ENCODE measurements around the gene AGBL5. TPM values are rescaled to one million over a fixed set of nuclear protein-coding genes. Genes with fewer than 3 reads are reported as not detected.

AGBL5 gene
- polyA plus RNA-seq, 1 donor (not counting 4 experiments of a cell fraction or from before 2014, with no cell fraction given), result 25.5 TPM

GRCh38 chr2:27095427-27095744, 43.9 kb downstream of the AGBL5 start:
- DNase-seq (ENCODE audit: low read depth, low spot score) (no peak), FAIRE-seq (no peak)
- Histone ChIP-seq H3K9ac (ENCODE audit: control insufficient read depth, extremely low read depth, insufficient read depth, low read length) (no peak overlapping the region), H3K27ac (ENCODE audit: control insufficient read depth, insufficient read depth, low read length) (no peak overlapping the region), H2AFZ (ENCODE audit: control insufficient read depth, low read length) (no peak overlapping the region), H3K4me2 (ENCODE audit: control insufficient read depth, extremely low read depth, insufficient read depth, low read depth, low read length) (no peak overlapping the region), H3K4me3 (ENCODE audit: control insufficient read depth in 2 of 3, extremely low read depth in 1 of 3, insufficient read depth in 2 of 3, low read depth in 1 of 3, low read length in 3 of 3) (no peak overlapping the region), H3K9me1 (ENCODE audit: control insufficient read depth, extremely low read depth, insufficient read depth, low read length) (no peaks in the 10 kb centered on the region), H3K27me3 (ENCODE audit: control insufficient read depth, extremely low read depth, insufficient read depth, low read length) (no peaks in the 10 kb centered on the region), H3K4me1 (ENCODE audit: control insufficient read depth, extremely low read depth, insufficient read depth, low read length) (peaks cover 4% of the 10 kb centered on the region), H4K20me1 (ENCODE audit: control insufficient read depth, extremely low read depth, insufficient read depth, low read length) (peaks cover 4% of the 10 kb centered on the region), H3K79me2 (ENCODE audit: control insufficient read depth, insufficient read depth, low read length) (no peaks in the 10 kb centered on the region), H3K9me3 (ENCODE audit: control insufficient read depth, low read depth, low read length) (no peaks in the 10 kb centered on the region), H3K36me3 (ENCODE audit: control insufficient read depth in 2 of 2, extremely low read depth in 1 of 2, insufficient read depth in 2 of 2, low read length in 2 of 2) (no peaks in the 10 kb centered on the region)
- dilution Hi-C loops (cut with MboI; ENCODE audit: extremely low pct_ligation_motif_present, low sequenced_read_pairs), result no loop called here
- no peak for TF ChIP-seq CTCF (optimal IDR thresholded peaks at IDR 0.05 in 1 of 3, IDR thresholded peaks at IDR 0.05 in 1 of 3, conservative IDR thresholded peaks at IDR 0.05 in 1 of 3; ENCODE audit: extremely low read depth in 1 of 3, insufficient read depth in 2 of 3, low read length in 3 of 3)
- no peak for TF ChIP-seq EZH2 (IDR thresholded peaks at IDR 0.05; ENCODE audit: low read length)

GRCh38 chr2:27095745-27096651, 44.5 kb downstream of the AGBL5 start:
- DNase-seq (ENCODE audit: low read depth, low spot score) (no peak), FAIRE-seq (no peak)
- Histone ChIP-seq H3K27me3 (ENCODE audit: control insufficient read depth, extremely low read depth, insufficient read depth, low read length) (no peaks in the 10 kb centered on the region), H3K9me3 (ENCODE audit: control insufficient read depth, low read depth, low read length) (no peaks in the 10 kb centered on the region), H3K4me1 (ENCODE audit: control insufficient read depth, extremely low read depth, insufficient read depth, low read length) (peaks cover 4% of the 10 kb centered on the region), H3K27ac (ENCODE audit: control insufficient read depth, insufficient read depth, low read length) (no peak overlapping the region), H3K4me3 (ENCODE audit: control insufficient read depth in 2 of 3, extremely low read depth in 1 of 3, insufficient read depth in 2 of 3, low read depth in 1 of 3, low read length in 3 of 3) (peak overlapping the region in 1 of 3 experiments; percentile 9), H3K9ac (ENCODE audit: control insufficient read depth, extremely low read depth, insufficient read depth, low read length) (no peak overlapping the region), H3K9me1 (ENCODE audit: control insufficient read depth, extremely low read depth, insufficient read depth, low read length) (no peaks in the 10 kb centered on the region), H4K20me1 (ENCODE audit: control insufficient read depth, extremely low read depth, insufficient read depth, low read length) (peaks cover 4% of the 10 kb centered on the region), H3K36me3 (ENCODE audit: control insufficient read depth in 2 of 2, extremely low read depth in 1 of 2, insufficient read depth in 2 of 2, low read length in 2 of 2) (no peaks in the 10 kb centered on the region), H3K79me2 (ENCODE audit: control insufficient read depth, insufficient read depth, low read length) (no peaks in the 10 kb centered on the region), H2AFZ (ENCODE audit: control insufficient read depth, low read length) (peak overlapping the region; percentile 69), H3K4me2 (ENCODE audit: control insufficient read depth, extremely low read depth, insufficient read depth, low read depth, low read length) (peak overlapping the region; percentile 63)
- TF ChIP-seq CTCF (optimal IDR thresholded peaks at IDR 0.05 in 1 of 3, IDR thresholded peaks at IDR 0.05 in 1 of 3, conservative IDR thresholded peaks at IDR 0.05 in 1 of 3; ENCODE audit: extremely low read depth in 1 of 3, insufficient read depth in 2 of 3, low read length in 3 of 3) (no peak), EZH2 (IDR thresholded peaks at IDR 0.05; ENCODE audit: low read length) (no peak)
- dilution Hi-C loops (cut with MboI; ENCODE audit: extremely low pct_ligation_motif_present, low sequenced_read_pairs), result no loop called here
